Naive B cell (primary cell): Measurements from ENCODE around the gene ACIN1. TPM values are rescaled to one million over a fixed set of nuclear protein-coding genes. Genes with fewer than 3 reads are reported as not detected.
A peak's percentile ranks its signal among the peaks of the same experiment; 100 is the strongest.

ENCODE experiments used
- ATAC-seq, 2 donors: fragments of 150-1000 bp; cut with Tn5 transposase; 2 replicates each; pipeline ENCODE4 v1.10.0; 2021; ENCODE audit warnings: low read depth in 2 of 2, mild to moderate bottlenecking in 2 of 2, moderate library complexity in 2 of 2
- DNase-seq: peaks from one replicate; pipeline ENCODE4 v3.0.0; 2022
- H3K27ac Mint-ChIP-seq, 6 donors: one replicate each; pipeline ENCODE4 v1.8.0; 2020 to 2022; ENCODE audit warnings: mild to moderate bottlenecking in 6 of 6, mixed read lengths in 6 of 6, moderate library complexity in 5 of 6, inconsistent platforms in 2 of 6
- H3K27me3 Mint-ChIP-seq, 3 donors: one replicate each; pipeline ENCODE4 v1.8.0; 2021 to 2022; ENCODE audit warnings: mixed read lengths in 3 of 3, mild to moderate bottlenecking in 1 of 3
- H3K36me3 Mint-ChIP-seq, 2 donors: one replicate each; pipeline ENCODE4 v1.8.0; 2020 to 2022; ENCODE audit warnings: mixed read lengths in 2 of 2, inconsistent platforms in 1 of 2, mild to moderate bottlenecking in 1 of 2
- H3K4me1 Mint-ChIP-seq, 3 donors: one replicate each; pipeline ENCODE4 v1.8.0; 2020 to 2022; ENCODE audit warnings: mixed read lengths in 3 of 3, inconsistent platforms in 1 of 3, mild to moderate bottlenecking in 1 of 3, moderate library complexity in 1 of 3
- H3K4me3 Mint-ChIP-seq, 8 donors: one replicate each; pipeline ENCODE4 v1.8.0; 2020 to 2022; ENCODE audit warnings: mild to moderate bottlenecking in 8 of 8, mixed read lengths in 8 of 8, moderate library complexity in 8 of 8, inconsistent platforms in 2 of 8
- H3K9me3 Mint-ChIP-seq, 7 donors: one replicate each; pipeline ENCODE4 v1.8.0; 2020 to 2022; ENCODE audit warnings: mixed read lengths in 7 of 7, mild to moderate bottlenecking in 5 of 7, inconsistent platforms in 2 of 7, moderate library complexity in 1 of 7
- polyA plus RNA-seq, 6 donors: library from polyadenylated mRNA; unstranded; fragments of 300-500 nt; fragmentation: Illumina TruSeq; gene quantifications; one replicate each; pipeline ENCODE4 v1.2.3, GENCODE V29; 2021; ENCODE audit warnings: low read depth in 6 of 6

The ACIN1 gene
- polyA plus RNA-seq, 6 donors from 2014 or later: 0.61 to 18.0 (median 9.8) TPM

GRCh38 chr14:23077962-23078361 is 17.0 kb downstream of the ACIN1 start:
- no peaks in the 10 kb centered on the region for H3K27me3 Mint-ChIP-seq
- no peaks in the 10 kb centered on the region for H3K9me3 Mint-ChIP-seq
- H3K27ac Mint-ChIP-seq: no peak overlapping the region
- H3K4me1 Mint-ChIP-seq: no peaks in the 10 kb centered on the region
- no peak overlapping the region for H3K4me3 Mint-ChIP-seq
- DNase-seq (no peak), ATAC-seq (no peak)
- H3K36me3 Mint-ChIP-seq: peaks cover 21 to 26% of the 10 kb centered on the region in 2 donors

- H3K27me3 Mint-ChIP-seq: no peaks in the 10 kb centered on the region
- H3K4me3 Mint-ChIP-seq: no peak overlapping the region
- ATAC-seq (peak; percentile 38 to 71), DNase-seq (no peak)
- H3K27ac Mint-ChIP-seq: no peak overlapping the region
- peaks cover 21 to 29% of the 10 kb centered on the region in 2 donors for H3K36me3 Mint-ChIP-seq
- no peaks in the 10 kb centered on the region for H3K9me3 Mint-ChIP-seq
- peaks cover 4 to 5% (median 4%) of the 10 kb centered on the region in 3 donors for H3K4me1 Mint-ChIP-seq
These were observed 18.0 kb downstream of the ACIN1 start for GRCh38 chr14:23076785-23077408.

DNA sequence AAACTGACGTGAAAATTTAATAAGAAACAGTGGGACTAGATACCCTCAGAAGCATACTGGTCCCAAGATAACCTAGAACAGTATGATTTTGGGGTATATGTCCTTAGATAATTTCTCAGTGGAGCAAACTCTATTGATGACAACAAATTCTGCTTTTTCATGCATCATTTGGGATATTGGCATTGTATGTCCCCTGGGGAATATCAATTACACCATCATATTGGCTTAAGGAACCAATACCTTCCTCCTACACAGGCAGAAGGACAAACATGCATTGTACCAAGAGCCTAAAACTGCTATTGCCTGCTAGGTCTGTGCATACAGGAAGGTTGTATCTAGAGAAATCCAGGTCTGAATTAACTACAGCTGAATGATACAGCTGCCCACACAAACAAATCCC is 20.0 kb downstream of the ACIN1 start:
- Mint-ChIP-seq H3K4me1 (peaks cover 22 to 23% (median 23%) of the 10 kb centered on the region in 3 donors), H3K27ac (no peak overlapping the region), H3K9me3 (no peaks in the 10 kb centered on the region), H3K27me3 (no peaks in the 10 kb centered on the region), H3K36me3 (peaks cover 12 to 20% of the 10 kb centered on the region in 2 donors), H3K4me3 (no peak overlapping the region)
- no peak for DNase-seq
- no peak for ATAC-seq

DNA sequence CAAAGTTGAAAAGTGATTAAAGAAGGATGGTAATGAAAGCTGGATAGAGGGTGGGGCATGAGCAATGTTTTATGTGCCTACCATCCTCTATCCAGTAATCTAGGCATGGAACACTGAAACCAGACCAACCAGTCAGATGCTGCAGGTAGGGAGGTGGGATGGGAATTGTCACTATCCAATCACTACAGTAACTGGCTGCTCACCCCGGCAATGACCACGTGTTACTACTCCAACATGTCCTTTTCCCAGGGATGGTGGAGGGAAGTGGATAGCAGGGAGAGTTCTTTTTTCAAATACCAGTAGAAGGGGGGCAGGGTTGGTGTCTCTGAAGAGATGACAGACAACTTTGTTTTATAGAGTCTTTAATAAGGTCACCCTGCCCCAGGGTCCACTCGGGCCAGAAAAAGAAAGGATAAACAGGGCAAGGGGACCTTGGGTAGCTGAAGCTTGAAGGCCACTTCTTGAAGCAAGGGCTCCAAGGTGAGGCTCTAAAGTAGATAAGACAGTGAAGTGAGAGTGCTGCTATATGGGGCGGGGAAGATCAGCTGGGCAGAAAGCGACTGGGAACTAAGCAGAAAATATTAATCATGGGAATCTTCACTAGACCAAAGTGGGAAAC is 22.9 kb downstream of the ACIN1 start:
- Mint-ChIP-seq H3K36me3 (peaks cover 5 to 13% of the 10 kb centered on the region in 2 donors), H3K27ac (peak overlapping the region in 4 of 6 donors; percentile 93 to 96 (median 94)), H3K4me3 (peak overlapping the region in 7 of 8 donors; percentile 82 to 98 (median 94)), H3K9me3 (no peaks in the 10 kb centered on the region), H3K4me1 (peaks cover 30 to 42% (median 38%) of the 10 kb centered on the region in 3 donors), H3K27me3 (no peaks in the 10 kb centered on the region)
- DNase-seq: no peak
- ATAC-seq: no peak

- no peaks in the 10 kb centered on the region for H3K27me3 Mint-ChIP-seq
- peak overlapping the region; percentile 82 to 98 (median 94) for H3K4me3 Mint-ChIP-seq
- peak; percentile 81 to 87 for ATAC-seq
- H3K36me3 Mint-ChIP-seq: peaks cover 5 to 13% of the 10 kb centered on the region in 2 donors
- peaks cover 30 to 42% (median 38%) of the 10 kb centered on the region in 3 donors for H3K4me1 Mint-ChIP-seq
- no peaks in the 10 kb centered on the region for H3K9me3 Mint-ChIP-seq
- peak; percentile 55 for DNase-seq
- peak overlapping the region; percentile 93 to 96 (median 94) for H3K27ac Mint-ChIP-seq
These were observed 23.6 kb downstream of the ACIN1 start for GRCh38 chr14:23071244-23071920.

GRCh38 chr14:23070262-23071129 is 24.4 kb downstream of the ACIN1 start:
- Mint-ChIP-seq H3K4me1 (peaks cover 34 to 48% (median 44%) of the 10 kb centered on the region in 3 donors), H3K9me3 (no peaks in the 10 kb centered on the region), H3K27ac (peak overlapping the region; percentile 86 to 98 (median 94)), H3K4me3 (peak overlapping the region; percentile 82 to 98 (median 94)), H3K36me3 (peaks cover 4 to 19% of the 10 kb centered on the region in 2 donors), H3K27me3 (no peaks in the 10 kb centered on the region)
- no peak for ATAC-seq
- DNase-seq: no peak

GRCh38 chr14:23069413-23069806 is 25.5 kb downstream of the ACIN1 start:
- Mint-ChIP-seq H3K36me3 (peaks cover 0 to 20% of the 10 kb centered on the region in 2 donors), H3K27ac (peak overlapping the region in 4 of 6 donors; percentile 44 to 91 (median 77)), H3K27me3 (no peaks in the 10 kb centered on the region), H3K9me3 (no peaks in the 10 kb centered on the region), H3K4me1 (peaks cover 34 to 48% (median 44%) of the 10 kb centered on the region in 3 donors), H3K4me3 (peak overlapping the region in 4 of 8 donors; percentile 19 to 87 (median 25))
- DNase-seq (no peak), ATAC-seq (no peak)

- peak; percentile 83 to 86 for ATAC-seq
- Mint-ChIP-seq H3K27me3 (no peaks in the 10 kb centered on the region), H3K27ac (peak overlapping the region in 4 of 6 donors; percentile 18 to 91 (median 77)), H3K4me3 (peak overlapping the region in 7 of 8 donors; percentile 18 to 82 (median 59)), H3K9me3 (no peaks in the 10 kb centered on the region), H3K36me3 (peaks cover 0 to 20% of the 10 kb centered on the region in 2 donors), H3K4me1 (peaks cover 34 to 48% (median 44%) of the 10 kb centered on the region in 3 donors)
- DNase-seq: peak; percentile 74
These were observed 26.0 kb downstream of the ACIN1 start for GRCh38 chr14:23068789-23069412.

DNA sequence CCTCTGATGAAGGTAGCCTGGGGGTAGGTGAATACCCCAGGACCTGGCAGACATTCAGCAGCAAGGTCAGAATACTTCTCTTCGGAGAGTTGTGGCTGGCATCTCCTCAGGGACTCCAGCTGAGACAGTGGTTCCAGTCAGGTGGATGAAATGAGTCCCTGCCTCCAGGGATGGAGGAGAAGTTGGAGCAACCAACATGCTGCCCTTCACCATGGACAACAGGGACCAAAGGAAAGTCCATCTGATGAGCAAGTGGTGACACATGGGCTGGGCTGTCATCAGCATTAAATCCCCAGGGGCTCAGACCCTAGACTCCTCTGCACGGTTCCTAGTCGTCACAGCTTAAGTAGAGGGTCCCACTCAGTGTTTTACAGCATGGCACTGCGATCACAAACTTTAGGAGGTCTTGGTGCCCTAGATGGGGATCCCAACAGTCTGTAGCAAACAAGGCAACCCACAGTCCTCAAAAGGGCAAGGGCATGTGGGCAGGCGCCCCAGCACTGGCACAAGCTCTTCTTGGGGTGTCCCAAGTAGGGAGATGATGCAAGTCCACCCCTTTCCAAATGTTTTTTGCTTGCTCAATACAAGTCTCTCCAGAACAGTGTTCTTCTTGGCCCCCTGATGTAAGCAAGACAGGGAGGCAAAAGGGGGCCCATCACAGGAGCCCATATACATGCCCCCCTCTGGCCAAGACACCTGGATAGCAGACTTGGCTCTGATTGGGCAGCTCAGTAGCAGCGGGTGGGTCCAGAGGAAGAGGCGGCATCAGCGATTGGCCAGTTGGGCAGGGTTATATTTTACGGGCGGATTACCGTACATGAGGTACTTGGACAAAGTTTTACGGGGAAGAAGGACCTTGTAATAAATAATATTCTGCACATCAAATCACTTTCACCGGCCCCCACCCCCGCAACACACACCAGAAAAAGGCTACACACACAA is 26.8 kb downstream of the ACIN1 start:
- Mint-ChIP-seq H3K4me1 (peaks cover 34 to 49% (median 44%) of the 10 kb centered on the region in 3 donors), H3K36me3 (peaks cover 6 to 27% of the 10 kb centered on the region in 2 donors), H3K27me3 (no peaks in the 10 kb centered on the region), H3K9me3 (no peaks in the 10 kb centered on the region), H3K4me3 (no peak overlapping the region), H3K27ac (peak overlapping the region in 2 of 6 donors; percentile 68 to 91)
- DNase-seq: no peak
- ATAC-seq: no peak

GRCh38 chr14:23066855-23067744 is 27.8 kb downstream of the ACIN1 start:
- DNase-seq (no peak), ATAC-seq (no peak)
- Mint-ChIP-seq H3K9me3 (no peaks in the 10 kb centered on the region), H3K27me3 (no peaks in the 10 kb centered on the region), H3K36me3 (peaks cover 15 to 26% of the 10 kb centered on the region in 2 donors), H3K27ac (peak overlapping the region in 3 of 6 donors; percentile 51 to 70 (median 54)), H3K4me1 (peaks cover 32 to 46% (median 42%) of the 10 kb centered on the region in 3 donors), H3K4me3 (peak overlapping the region in 1 of 8 donors; percentile 5)

DNA sequence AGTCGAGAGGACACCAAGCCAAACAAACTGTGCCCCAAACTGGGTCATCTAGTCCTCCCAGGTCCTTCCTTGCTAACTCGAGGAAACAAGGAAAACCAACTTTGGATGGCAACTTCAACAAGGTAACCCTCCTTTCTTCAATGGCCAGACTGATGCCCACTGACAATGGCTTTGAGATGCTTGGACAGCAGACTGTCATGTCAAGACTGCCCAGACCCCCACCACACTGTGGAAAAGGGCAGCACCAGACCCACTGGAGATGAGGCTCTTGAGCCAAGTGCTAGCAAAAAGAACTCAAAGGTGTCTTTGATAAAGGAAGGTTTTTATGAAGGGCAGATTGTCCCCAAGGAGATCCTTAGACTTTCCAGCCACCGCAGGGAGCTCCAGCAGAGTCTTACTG is 28.6 kb downstream of the ACIN1 start:
- ATAC-seq (no peak), DNase-seq (no peak)
- Mint-ChIP-seq H3K36me3 (peaks cover 15 to 19% of the 10 kb centered on the region in 2 donors), H3K4me3 (no peak overlapping the region), H3K27ac (peak overlapping the region in 2 of 6 donors; percentile 51 to 70), H3K9me3 (no peaks in the 10 kb centered on the region), H3K4me1 (peaks cover 24 to 39% (median 35%) of the 10 kb centered on the region in 3 donors), H3K27me3 (no peaks in the 10 kb centered on the region)
